GM11168 (cell line): ENCODE measurements around the gene STK38L.

Source experiments
- in situ Hi-C: fragments of 300-500 bp; cut with MboI; formaldehyde crosslinking; loops from one replicate; pipeline ENCODE4 v1.12.0; 2022; ENCODE audit warnings: low sequenced_read_pairs; ENCODE audit not compliant: unreplicated experiment

The STK38L gene

GRCh38 chr12:27243804-27244688 is at the start of gene STK38L:
Gene STK38L (plus strand): TSS chr12:27244286. CDS start chr12:27297721, 53,435 bp downstream.
- in situ Hi-C loops: no loop called here

- in situ Hi-C loops: no loop called here
Observed at GRCh38 chr12:27194644-27195043, 49.4 kb upstream of the STK38L start.

- in situ Hi-C loops: no loop called here
Observed at GRCh38 chr12:27198036-27198435, 46.0 kb upstream of the STK38L start.

- in situ Hi-C loops: no loop called here
Observed at GRCh38 chr12:27199638-27200300, 44.3 kb upstream of the STK38L start.

- in situ Hi-C loops: no loop called here
Observed at GRCh38 chr12:27201169-27201568, 42.9 kb upstream of the STK38L start.

GRCh38 chr12:27206801-27207502 is 37.1 kb upstream of the STK38L start:
- in situ Hi-C loops: no loop called here

GRCh38 chr12:27207615-27208413 is 36.3 kb upstream of the STK38L start:
- in situ Hi-C loops: no loop called here

- in situ Hi-C loops: no loop called here
Observed at GRCh38 chr12:27208414-27208750, 35.7 kb upstream of the STK38L start.

- in situ Hi-C loops: no loop called here
Observed at GRCh38 chr12:27209257-27209910, 34.7 kb upstream of the STK38L start.

GRCh38 chr12:27210187-27210586 is 33.9 kb upstream of the STK38L start:
- in situ Hi-C loops: no loop called here

- in situ Hi-C loops: no loop called here
Observed at GRCh38 chr12:27212861-27213260, 31.2 kb upstream of the STK38L start.

GRCh38 chr12:27213304-27213703 is 30.8 kb upstream of the STK38L start:
- in situ Hi-C loops: no loop called here

GRCh38 chr12:27213830-27214787 is 30.0 kb upstream of the STK38L start:
- in situ Hi-C loops: no loop called here

GRCh38 chr12:27217590-27217989 is 26.5 kb upstream of the STK38L start:
- in situ Hi-C loops: no loop called here

- in situ Hi-C loops: no loop called here
Observed at GRCh38 chr12:27219693-27220054, 24.4 kb upstream of the STK38L start.

- in situ Hi-C loops: no loop called here
Observed at GRCh38 chr12:27220055-27220987, 23.8 kb upstream of the STK38L start.

GRCh38 chr12:27220988-27221345 is 23.1 kb upstream of the STK38L start:
- in situ Hi-C loops: no loop called here
